NCI-H2029 (cell line): Measurements from ENCODE around the gene PDCD2.
"Not testable (repeated sequence)": the region's sequence is repeated elsewhere in the genome, so short reads cannot be mapped to it uniquely, and the experiment has no call there.

Experiments
- DNase-seq: peaks from one replicate; lab custom pipeline; 2025; lab: John Stamatoyannopoulos, UW

Gene PDCD2

DNA sequence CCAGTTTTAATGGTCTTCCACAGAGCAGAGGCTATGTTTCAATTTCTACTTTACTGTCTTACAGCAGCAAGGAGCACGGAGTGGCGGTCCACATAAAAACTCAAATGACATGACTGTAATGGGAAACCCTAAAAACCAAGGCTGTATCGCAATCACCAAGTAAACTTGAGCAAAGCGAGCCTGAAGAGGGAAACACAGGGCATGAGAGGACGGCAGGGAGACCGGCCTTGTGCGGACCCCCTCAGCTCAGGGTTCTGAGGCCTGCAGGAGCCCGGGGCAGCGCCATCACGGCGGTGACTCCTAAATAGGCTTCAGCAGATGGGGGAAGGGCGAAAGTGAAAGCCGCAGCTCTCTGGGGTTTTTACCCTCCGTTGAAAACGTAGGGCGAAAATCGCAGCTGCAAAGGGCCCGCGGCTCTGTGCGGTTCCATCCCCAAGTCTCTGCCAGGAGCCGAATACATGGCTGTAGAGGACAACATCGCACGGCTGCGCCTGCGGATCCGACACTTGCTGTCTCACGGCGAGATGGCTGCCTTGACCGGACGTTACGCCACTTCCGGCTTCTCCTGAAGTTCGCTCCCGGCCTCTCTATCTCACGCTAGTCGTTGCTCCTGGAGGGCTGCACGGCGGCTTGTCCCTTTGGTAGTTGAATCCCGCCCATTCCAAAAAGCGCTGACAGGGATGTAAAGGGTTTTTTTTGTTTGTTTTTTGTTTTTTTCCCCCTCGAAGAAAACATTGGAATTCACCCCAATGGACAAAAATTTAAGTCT, 31.5 kb downstream of the PDCD2 start, which contains the start of gene PSMB1:
TSS of gene PSMB1 (minus strand) at position 543 of the 769 bp plus-strand sequence. CDS start at position 478, 65 bp downstream.
- DNase-seq, result peak; percentile 96

DNA sequence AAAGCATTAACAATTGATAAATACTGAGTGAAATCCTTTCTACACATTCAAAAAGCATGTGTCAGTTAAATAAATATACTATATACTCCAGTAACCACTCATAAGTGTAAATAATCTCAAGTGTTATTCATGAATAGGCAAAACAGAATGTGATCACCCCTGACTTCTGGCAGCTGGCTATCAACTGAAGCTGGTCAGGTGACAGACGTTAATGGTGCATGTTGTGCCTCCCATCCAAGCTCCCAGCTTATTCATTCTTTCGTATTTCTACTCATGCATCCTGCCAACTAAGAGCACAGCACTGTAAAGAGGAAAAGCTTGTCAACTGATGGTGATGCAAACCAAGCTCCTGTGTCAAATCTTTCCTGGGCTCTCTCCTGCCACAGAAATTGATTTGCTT, 39.0 kb downstream of the PDCD2 start:
- peak; percentile 92 for DNase-seq

DNA sequence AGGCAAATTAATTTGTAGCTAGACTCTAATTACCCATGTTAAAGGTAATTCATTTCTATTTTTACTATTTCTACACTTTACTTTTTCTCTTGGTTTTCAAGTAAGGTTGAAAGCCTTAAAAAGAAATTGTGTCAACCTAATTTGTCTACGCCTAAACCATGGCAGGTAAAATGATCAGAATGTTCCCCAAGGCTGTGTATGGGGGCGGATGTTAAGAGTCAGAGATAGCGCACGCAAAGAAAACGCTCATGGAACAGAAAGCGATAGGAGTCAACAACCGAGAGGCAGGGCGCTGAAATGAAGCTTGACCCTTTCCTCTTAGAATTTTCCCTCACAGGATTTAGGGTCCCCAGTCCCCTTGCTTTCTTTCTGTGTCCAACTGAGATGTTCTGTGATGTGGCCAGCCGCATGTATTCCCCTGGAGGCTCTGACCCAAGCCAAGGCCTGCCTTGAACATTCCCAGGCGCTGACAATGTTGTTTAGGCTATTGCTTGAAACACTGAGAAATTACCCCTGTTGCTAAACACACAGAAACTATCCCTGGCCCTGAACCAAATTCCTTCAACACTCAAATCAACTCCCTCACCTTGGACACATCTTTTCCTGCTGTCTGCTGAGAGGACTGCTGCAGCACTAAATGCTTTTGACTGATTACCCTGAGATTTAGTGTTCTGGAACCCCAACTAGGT, 42.3 kb downstream of the PDCD2 start:
- DNase-seq, result no peak

DNA sequence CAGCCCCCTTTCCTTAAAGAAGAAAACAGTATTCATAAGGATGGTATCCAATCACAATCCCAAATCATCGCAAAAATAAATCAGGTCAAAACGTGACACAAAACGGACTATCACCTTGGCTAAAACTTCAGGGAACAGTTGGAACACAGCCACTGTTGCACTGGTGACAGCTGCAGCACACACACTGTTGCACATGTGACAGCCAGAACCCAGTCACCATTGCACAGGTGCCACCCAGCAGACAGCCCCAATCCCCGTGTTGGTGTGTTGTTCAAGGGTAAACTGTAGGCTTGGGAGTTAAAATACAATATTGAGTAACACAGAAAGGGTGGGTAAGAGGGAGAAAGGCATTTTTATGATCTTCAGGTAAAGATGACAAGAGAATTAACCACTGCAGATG, 47.1 kb downstream of the PDCD2 start:
- no peak for DNase-seq

DNA sequence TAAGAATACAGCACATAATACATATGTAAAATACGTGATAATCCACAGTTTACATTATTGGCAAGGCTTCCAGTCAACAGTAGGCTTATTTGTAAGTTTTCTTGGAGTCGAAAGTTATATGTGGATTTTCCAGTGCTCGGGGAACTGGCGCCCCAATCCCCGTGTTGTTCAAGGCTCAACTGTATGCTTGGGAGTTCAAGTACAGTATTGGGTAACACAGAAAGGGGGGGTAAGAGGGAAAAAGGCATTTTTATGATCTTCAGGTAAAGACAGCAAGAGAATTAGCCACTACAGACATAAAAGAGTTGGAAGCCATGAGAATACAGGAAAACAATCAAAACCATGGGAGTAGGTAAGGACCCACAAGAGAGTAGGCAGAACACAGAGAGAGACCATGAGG, 47.8 kb downstream of the PDCD2 start:
- DNase-seq, result no peak

DNA sequence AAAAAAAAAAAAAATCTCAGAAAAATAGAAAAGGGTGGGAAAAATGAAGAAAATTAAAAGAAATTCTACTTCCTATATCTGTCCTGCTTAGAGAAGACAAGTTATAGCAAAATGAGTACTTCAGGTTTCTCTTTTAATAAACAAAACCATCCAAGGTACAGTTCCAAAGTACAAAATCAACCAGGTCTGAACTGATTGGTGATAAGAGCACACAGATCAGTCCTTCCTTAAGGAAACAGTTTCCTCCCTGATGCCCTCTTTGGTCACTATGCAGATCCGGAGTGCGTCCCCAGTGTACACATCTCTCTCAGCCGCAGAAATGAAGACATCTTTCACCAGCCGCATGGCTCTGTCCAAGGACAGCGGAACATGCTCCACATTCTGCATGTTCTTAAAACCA, 49.4 kb downstream of the PDCD2 start:
- no peak for DNase-seq

DNA sequence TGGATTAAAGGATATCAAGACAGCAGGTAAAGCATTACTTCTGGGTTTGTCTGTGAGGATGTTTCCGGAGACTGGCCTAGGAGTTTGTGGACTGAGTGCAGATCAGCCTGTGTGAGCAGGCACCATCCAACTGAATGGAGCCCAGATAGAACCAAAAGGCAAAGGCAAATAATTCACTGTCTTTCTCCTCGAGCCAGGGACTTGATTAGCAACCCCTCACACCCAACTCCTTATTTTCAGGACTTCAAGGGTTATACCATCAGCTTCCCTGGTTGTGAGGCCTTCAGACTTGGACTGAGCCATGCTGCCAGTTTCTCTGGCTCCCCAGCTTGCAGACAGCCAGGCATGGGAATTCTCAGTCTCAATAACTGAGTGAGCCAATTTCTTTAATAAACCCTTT, 50.6 kb downstream of the PDCD2 start:
- no peak for DNase-seq

DNA sequence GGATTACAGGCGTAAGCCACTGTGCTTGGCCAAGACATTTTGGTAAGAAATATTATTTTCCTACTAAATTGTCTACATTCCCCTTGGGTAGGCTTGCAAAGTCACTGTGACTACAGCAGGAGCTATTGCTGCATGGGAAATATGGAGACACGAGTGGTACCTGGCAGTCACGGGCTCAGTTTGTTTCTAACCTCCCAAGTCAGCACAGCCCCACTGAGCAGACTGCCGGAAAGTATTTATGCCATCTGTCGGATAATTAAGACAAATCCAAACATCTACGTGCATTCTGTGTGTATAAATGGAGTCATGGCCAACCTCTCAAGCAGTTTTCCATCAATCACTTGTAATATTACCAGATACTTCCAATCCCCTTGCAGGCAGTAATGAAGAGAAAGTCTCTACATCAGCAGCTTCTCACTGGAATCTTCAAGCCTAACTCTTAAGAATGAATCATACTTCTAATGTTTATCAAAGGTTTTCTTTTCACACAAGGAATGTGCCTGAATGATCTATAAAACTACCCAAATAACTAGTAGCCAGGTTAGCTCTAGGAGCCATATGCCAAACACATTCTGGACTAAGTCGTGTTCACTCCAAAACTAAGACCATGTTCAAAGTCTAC, 51.5 kb downstream of the PDCD2 start:
- no peak for DNase-seq

DNA sequence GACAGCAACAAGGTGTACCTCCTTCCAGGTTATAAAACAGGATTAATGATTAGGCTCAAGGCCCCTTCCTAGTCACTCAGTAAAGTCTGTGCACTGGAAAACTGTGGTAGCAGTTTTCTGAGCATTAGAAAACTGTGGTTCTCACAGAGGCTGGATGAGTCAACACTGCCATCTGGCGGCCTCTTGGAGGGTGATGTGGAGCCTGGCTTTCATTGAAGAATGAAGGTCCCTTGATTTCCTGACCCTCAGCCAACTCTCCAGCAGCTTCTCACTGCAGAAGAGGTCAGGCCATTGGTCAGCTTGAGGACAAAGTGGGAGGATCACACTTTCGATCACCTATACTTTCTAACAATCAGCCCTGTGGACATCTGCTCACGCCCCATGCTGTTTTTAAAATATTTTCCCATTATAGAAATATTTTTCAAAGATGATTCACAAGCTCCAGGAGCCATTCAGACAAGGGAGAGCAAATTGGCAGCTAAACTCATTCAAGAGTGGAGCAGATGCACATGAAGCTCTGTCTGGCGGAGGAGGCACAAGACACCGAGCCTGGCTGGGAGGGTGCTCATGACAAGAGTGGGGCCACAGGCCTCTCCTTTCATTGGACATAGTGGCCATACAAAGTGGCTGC, 54.5 kb downstream of the PDCD2 start:
- DNase-seq, result peak; percentile 50

DNA sequence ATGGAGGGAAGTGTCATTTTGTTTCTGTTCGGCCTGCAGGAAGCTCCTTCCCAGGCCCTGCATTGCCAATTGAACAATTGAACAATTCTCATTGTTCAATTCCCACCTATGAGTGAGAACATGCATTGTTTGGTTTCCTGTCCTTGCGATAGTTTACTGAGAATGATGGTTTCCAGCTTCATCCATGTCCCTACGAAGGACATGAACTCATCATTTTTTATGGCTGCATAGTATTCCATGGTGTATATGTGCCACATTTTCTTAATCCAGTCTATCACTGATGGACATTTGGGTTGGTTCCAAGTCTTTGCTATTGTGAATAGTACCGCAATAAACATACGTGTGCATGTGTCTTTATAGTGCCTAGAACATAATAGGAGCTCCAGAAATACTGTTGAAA, 56.4 kb downstream of the PDCD2 start:
- DNase-seq, result not testable (repeated sequence)

DNA sequence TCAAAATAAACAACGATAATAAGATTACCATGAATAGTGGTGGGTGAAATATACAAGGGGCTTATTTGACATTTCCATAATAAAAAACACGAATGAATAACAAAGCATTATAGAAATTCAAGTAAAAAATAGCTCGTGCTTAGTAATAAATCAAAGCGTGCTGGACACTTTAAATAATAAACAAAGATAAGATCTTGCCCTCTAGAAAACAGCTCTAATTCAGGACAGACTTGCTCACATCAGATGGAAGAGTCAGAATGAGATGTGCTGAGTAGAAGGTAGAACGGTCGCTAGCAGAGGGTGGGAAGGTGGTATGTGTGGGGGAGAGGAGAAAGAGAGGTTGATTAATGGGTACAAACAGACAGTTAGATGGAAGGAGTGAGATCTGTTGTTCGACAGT, 58.6 kb downstream of the PDCD2 start:
- no peak for DNase-seq
